Astrocyte of the hippocampus (primary cell): ENCODE results near the gene PLA2G4B.

Source experiments
- DNase-seq: peaks from one replicate; pipeline ENCODE4 v3.0.0; 2011; ENCODE audit warnings: low read depth, low spot score

Gene PLA2G4B

GRCh38 chr15:41825572-41826535, 12.8 kb upstream of the PLA2G4B start:
- DNase-seq = peak; percentile 23

DNA sequence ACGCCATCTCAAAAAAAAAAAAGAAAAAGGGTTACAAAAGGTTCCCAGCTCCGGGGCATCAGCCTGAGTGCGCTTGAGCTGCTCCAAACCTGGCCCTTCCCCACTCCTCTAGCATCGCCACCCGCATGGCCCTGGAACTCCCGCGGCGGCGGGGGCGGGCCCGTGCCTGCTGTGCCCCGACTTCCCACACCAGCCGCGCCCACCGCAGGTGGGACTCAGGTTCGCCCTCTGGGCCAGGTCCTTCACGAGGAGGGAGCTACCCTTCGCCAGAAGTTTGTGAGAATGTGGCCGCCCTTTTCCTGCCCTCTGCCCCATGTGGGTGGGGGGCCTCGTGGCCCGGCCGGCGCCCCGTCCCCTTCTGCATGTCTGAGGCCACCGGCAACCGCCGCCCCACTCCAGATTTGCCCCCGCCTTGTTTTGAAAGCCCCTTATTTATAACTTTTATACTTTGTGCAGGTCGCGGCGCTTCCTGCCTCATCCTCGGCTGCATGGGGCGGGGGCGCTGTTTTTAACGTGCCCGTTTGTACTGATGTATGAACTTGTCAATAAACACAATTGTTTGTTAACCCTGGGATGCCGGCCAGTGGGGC, 11.3 kb upstream of the PLA2G4B start:
- no peak for DNase-seq

DNA sequence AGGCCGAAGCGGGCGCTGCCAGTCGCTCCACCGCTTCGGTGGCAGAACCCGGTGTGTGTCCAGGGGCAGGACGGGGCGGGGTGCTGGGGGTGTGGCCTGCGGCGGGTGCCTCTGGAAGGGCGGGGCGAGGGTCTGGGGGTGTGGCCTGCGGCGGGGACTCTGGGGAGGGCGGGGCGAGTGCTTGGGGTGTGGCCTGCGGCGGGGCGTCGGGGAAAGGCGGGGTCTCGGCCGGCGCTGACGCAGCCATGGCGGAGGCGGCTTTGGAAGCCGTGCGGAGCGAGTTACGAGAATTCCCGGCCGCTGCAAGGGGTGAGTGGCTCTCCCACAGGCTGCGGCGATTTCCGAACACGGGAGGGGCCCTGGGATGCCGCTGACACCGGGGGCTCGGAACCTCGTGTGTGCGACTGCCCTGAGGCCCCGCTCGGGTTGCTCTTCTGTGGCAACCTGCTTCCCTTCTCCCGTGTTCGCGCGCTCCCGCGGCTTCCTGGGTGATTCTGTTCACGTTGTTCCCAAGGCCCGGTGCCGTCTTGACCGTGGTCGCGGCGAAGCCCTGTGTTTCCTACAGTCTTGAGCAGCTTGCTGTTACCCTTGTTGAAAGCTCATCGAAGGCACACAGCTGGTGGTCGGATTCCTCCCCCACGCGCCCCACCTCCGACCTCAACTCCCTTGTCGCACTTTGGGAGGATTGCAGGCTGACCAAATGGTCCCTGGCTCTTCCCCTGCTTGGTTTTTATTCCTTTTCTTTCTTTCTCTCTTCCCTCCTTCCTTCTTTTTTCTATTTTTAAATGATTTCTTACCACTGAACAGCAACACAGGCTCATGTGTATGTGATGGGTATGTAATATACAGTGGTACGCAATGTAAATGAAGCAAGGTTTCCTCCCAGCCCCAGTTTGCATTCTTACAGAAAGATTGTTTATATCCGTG, 10.5 kb upstream of the PLA2G4B start, which contains the start of gene JMJD7:
Gene JMJD7 (plus strand): TSS at position 213 of the 927 bp plus-strand sequence. CDS start 33 bp downstream, at position 246.
- DNase-seq = peak; percentile 96

DNA sequence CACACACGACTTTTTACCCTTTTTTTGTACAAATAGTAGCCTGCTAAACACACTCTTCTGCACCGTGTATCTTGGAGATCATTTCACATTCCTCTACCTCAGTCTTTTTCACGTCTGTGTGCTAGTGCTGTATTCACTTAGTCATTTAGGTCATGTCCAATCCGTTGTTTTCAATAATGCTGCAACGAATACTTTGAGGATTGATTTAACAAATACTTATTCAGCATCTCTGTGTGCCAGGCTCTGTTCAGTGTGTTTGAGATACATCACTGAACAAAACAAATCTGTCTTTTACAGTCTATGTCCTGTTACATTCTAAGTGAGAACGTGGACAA, 9.9 kb upstream of the PLA2G4B start:
- DNase-seq = peak; percentile 27

GRCh38 chr15:41829959-41830646, 8.5 kb upstream of the PLA2G4B start:
- no peak for DNase-seq

DNA sequence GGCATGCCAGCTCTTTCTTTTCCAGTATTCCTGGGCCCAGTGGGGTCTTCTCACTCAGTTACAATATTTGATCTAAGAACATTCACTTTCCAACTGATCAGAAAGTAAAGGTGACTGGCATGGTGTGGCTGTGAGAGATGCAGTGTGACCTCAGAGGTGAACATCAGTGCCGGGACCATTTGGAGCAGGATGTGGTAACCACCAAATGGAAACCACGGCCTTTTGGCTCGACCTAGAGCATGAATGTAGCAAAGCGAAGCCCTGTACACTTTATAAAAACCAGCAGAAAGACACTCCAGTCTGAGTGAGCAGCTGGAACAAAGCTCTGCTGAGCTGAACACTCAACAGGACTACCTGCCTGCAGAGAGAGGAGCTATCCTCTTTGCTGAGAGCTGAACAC, 7.4 kb upstream of the PLA2G4B start:
- DNase-seq = peak; percentile 25

GRCh38 chr15:41832208-41832607, 6.4 kb upstream of the PLA2G4B start:
- DNase-seq = no peak

GRCh38 chr15:41832875-41833274, 5.8 kb upstream of the PLA2G4B start:
- no peak for DNase-seq

DNA sequence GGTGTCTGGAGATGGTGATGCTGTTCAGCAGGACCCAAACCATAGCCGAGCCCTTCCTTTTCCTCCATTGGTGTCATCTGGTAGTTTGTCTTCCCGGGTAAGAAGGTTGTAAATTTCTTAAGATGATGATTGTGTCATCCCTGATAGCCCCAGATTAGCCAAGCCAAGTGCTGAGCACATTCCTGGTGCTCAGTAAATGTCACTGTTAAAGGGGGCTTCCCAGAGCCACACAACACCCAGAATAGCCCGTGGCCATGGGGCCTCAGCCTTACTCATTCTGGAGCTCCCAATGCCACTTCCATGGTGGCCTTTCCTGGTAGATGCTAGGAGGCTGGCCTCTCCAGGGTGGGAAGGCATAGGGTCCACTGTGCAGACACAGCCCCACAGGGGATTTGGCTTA, 4.6 kb upstream of the PLA2G4B start:
- DNase-seq = no peak

DNA sequence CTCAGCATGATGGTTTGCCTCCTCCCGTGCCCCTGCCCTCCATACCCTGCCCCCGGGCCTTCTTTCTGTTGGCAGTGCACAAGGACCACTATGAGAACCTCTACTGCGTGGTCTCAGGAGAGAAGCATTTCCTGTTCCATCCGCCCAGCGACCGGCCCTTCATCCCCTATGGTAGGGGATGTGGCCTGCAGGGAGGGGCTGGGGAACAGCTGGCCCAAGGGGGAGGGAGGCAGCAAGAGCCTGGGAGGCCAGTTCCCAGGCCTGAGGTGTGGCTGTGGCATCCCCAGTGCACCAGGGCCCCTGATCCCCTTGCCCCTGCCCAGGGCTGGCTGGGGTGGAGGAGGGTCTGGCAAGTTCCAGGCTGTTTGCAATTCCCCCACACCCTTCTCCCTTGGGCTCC, 2.6 kb upstream of the PLA2G4B start:
- no peak for DNase-seq

- DNase-seq = no peak
These were observed 1.8 kb upstream of the PLA2G4B start for GRCh38 chr15:41836713-41837454.

DNA sequence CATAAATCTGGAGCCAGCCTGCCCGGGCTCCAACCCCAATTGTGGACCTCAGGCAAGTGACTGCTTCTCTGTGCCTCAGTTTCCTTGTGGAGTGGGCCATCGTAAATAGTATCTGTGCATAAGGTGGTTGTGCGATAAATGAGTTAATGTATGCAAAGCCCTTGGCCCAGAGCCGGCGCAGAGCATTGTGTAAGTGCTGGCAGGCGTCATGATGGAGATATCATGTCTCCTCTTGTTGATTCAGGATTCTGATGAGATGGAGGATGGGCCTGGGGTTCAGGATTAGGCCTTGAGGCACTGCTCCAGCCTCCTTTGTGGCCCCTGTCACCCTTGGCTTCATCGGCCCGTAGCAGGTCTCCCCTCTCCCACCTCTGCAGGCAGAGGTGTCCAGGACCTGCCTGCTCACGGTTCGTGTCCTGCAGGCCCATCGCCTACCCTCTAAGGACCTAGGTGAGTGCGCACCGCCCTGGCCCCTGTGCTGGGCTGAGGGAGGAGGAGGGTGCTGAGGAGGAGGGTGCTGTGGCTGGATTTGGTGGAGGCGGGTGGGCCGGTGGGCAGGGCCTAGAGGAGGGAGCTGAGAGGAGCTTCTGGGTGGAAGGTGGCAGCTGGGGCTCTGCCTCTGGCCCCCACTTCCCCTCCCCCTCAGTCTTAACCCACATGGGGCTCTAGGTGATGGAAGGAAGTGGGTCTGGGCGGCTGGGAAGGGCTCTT, 1.3 kb downstream of the PLA2G4B start:
- DNase-seq = no peak

DNA sequence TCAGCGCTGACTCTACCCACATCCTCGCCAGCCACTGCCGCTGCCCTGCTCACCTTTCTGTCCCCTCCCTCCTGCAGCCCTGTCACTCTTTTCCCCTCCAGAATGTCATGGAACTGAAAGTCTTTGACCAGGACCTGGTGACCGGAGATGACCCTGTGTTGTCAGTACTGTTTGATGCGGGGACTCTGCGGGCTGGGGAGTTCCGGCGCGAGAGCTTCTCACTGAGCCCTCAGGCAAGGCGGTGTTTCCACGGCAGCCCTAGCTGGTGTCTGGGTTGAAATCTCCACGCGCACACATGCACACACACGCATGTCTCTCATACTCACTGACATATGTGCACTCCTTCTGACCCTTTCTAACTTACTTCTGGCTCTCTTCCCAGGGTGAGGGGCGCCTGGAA, 2.0 kb downstream of the PLA2G4B start:
- DNase-seq = no peak

DNA sequence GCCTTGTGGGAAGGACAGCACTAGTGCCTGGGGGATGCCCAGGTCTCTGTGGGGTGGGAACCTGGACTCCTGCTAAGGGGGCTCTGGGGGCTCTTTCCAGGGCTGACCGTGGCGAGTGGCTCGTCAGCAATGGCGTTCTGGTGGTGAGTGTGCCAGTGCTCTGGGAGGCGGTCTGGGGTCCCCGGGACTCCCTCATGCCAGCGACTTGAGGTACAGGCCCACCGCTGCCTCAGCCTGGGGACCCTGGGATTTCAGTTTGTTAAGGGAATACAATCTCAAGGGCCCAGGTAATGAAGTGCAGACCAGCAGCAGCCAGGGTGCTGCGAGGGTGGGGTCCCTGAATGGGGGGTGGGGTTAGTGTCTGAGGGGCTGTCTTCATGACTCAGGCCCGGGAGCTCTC, 2.5 kb downstream of the PLA2G4B start:
- no peak for DNase-seq

DNA sequence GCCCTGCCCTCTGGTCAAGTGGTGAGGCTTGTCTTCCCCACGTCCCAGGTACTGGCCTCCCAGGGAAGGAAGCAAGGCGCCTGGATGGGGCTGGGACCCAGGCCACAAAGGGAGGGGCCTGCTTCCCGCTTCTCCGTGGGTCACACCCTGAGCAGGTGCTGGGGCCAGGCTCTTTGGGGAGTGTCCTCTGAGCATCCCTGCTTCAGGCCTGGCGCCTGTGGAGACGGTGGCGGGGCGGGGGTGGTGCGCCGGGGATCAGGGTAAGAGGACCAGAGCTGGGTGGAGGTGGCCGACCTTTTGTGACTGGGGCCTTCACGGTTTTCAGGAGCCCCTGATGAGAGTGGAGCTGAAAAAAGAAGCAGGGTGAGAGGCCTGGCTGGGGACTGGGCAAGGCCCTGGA, 3.6 kb downstream of the PLA2G4B start:
- DNase-seq = no peak

- no peak for DNase-seq
These were observed 4.9 kb downstream of the PLA2G4B start for GRCh38 chr15:41843571-41843970.

DNA sequence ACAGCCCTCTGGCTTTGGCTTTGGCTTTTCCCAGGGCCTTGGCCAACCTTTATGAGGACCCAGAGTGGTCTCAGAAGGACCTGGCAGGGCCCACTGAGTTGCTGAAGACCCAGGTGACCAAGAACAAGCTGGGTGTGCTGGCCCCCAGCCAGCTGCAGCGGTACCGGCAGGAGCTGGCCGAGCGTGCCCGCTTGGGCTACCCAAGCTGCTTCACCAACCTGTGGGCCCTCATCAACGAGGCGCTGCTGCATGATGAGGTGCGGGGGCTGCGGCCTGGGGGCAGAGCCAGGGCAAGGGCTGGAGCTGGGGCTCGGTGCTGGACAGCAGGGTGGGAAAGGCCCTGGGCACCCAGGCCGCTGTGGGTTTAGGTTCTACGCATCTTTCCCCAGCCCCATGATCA, 6.2 kb downstream of the PLA2G4B start:
- no peak for DNase-seq

- DNase-seq = no peak
These were observed 8.6 kb downstream of the PLA2G4B start for GRCh38 chr15:41847206-41847605.

- DNase-seq = no peak
These were observed 9.3 kb downstream of the PLA2G4B start for GRCh38 chr15:41847981-41848380.

GRCh38 chr15:41848631-41849030, 10.0 kb downstream of the PLA2G4B start:
- no peak for DNase-seq
